Brain microvascular endothelial cell (primary cell): ENCODE results near the gene DBP.

ENCODE experiments used
- DNase-seq: peaks from one replicate; pipeline ENCODE4 v3.0.0-alpha.2; 2020
- H3K27ac ChIP-seq: fragments of 250-450 bp; sonication (Bioruptor Pico); 2 replicates; pipeline ENCODE4 v1.5.1; 2020; ENCODE audit warnings: mild to moderate bottlenecking, moderate library complexity
- H3K27me3 ChIP-seq: fragments of 250-450 bp; sonication (Bioruptor Pico); replicated peaks from 2 replicates; pipeline ENCODE4 v1.5.1; 2020; ENCODE audit warnings: mild to moderate bottlenecking
- H3K36me3 ChIP-seq: fragments of 250-450 bp; sonication (Bioruptor Pico); replicated peaks from 2 replicates; pipeline ENCODE4 v1.5.1; 2020; ENCODE audit warnings: mild to moderate bottlenecking
- H3K4me3 ChIP-seq: 2 replicates; pipeline ENCODE4 v1.5.1; 2011; ENCODE audit warnings: low read depth, mild to moderate bottlenecking, control low read depth, low read length, moderate library complexity
- CTCF ChIP-seq: IDR thresholded peaks from 2 replicates; pipeline ENCODE4 v1.5.1; 2011; ENCODE audit warnings: low read depth, mild to moderate bottlenecking, moderate library complexity, low read length, control low read depth, inconsistent platforms; ENCODE audit errors: missing control alignments
- in situ Hi-C: cut with HindIII; loops from 2 replicates; pipeline ENCODE4 v1.10.0; 2017; ENCODE audit warnings: low sequenced_read_pairs, low pct_ligation_motif_present

DBP gene

GRCh38 chr19:48624067-48624594 lies 13.0 kb downstream of the DBP start:
- Histone ChIP-seq H3K27me3 (no peaks in the 10 kb centered on the region), H3K27ac (peak overlapping the region; percentile 56), H3K4me3 (peak overlapping the region; percentile 63), H3K36me3 (no peaks in the 10 kb centered on the region)
- peak; percentile 97 for DNase-seq
- TF ChIP-seq CTCF = no peak
- in situ Hi-C loops = no loop called here

- Histone ChIP-seq H3K27me3 (no peaks in the 10 kb centered on the region), H3K36me3 (no peaks in the 10 kb centered on the region), H3K27ac (peak overlapping the region; percentile 56), H3K4me3 (peak overlapping the region; percentile 43)
- no peak for TF ChIP-seq CTCF
- in situ Hi-C loops = no loop called here
- DNase-seq = no peak
Observed at GRCh38 chr19:48623556-48624066, 13.6 kb downstream of the DBP start.

- H3K36me3 ChIP-seq = peaks cover 28% of the 10 kb centered on the region
- H3K4me3 ChIP-seq = peak overlapping the region; percentile 98
- no peak for DNase-seq
- peak; percentile 11 for TF ChIP-seq CTCF
- H3K27ac ChIP-seq = peak overlapping the region; percentile 72
- in situ Hi-C loops = no loop called here
- no peaks in the 10 kb centered on the region for H3K27me3 ChIP-seq
Observed at GRCh38 chr19:48619692-48620585, 17.2 kb downstream of the DBP start.

- peak within 1 kb of the TSS; percentile 98 for H3K4me3 ChIP-seq
- DNase-seq = peak; percentile 100
- TF ChIP-seq CTCF = no peak
- peaks cover 32% of the 10 kb centered on the region for H3K36me3 ChIP-seq
- in situ Hi-C loops = no loop called here
- no peaks in the 10 kb centered on the region for H3K27me3 ChIP-seq
- H3K27ac ChIP-seq = peak within 1 kb of the TSS; percentile 72
Observed at GRCh38 chr19:48618916-48619691, 18.1 kb downstream of the DBP start, which contains the start of the genes RPL18 and SPHK2. Gene RPL18 (minus strand): TSS chr19:48619178. CDS start chr19:48619143, 35 bp downstream. Gene SPHK2 (plus strand): TSS chr19:48619506. CDS start chr19:48620515, 1,009 bp downstream.

GRCh38 chr19:48618278-48618915 lies 18.8 kb downstream of the DBP start:
- peaks cover 32% of the 10 kb centered on the region for H3K36me3 ChIP-seq
- DNase-seq = no peak

More at GRCh38 chr19:48618278-48618915, 18.8 kb downstream of the DBP start:
- TF ChIP-seq CTCF = no peak
- Histone ChIP-seq H3K27me3 (no peaks in the 10 kb centered on the region), H3K27ac (peak overlapping the region; percentile 72), H3K4me3 (peak overlapping the region; percentile 98)
- in situ Hi-C loops = no loop called here
